ENCODE results near the gene ADAMTS19.

ADAMTS19 gene

DNA sequence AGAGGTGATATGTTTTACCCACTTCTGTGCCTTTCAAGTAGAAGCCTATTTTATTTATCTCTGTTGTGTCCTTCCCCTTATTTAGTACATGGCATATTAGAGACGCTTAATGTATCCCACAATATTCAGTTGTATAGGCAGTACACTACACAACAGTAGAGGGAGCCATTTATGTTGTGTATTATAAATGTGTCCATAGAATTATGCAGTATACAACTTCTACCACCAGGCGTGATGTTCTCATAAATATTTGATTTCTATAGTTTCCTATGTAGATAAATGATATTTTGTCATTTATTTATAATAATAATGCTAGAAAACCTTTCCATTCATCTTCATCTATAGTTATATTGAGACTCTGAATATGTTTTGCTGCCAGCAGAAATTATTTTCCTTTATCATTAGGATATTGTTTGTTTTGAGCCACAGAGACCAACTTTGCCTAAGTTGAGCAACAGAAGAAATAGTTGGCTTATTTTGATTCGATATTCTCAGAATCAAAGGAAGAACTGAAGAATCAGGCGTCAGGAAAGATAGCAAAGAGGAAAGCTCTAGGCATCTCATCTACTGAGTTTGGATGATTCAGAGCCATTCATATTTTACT, 81.7 kb downstream of the ADAMTS19 start:
- TF ChIP-seq TAF1 (IDR thresholded peaks at IDR 0.05; ENCODE audit: low read depth) (no peak), FOXM1 (IDR thresholded peaks at IDR 0.05; ENCODE audit: borderline replicate concordance, low read depth) (no peak), TEAD4 (IDR thresholded peaks at IDR 0.05) (no peak), NFIC (IDR thresholded peaks at IDR 0.05) (no peak), RAD21 (IDR thresholded peaks at IDR 0.05; ENCODE audit: low read depth) (peak; percentile 50), CREB1 (IDR thresholded peaks at IDR 0.05; ENCODE audit: low read depth) (no peak)
- TF ChIP-seq, protein P1, sequence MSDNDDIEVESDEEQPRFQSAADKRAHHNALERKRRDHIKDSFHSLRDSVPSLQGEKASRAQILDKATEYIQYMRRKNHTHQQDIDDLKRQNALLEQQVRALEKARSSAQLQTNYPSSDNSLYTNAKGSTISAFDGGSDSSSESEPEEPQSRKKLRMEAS (IDR thresholded peaks at IDR 0.05): no peak

DNA sequence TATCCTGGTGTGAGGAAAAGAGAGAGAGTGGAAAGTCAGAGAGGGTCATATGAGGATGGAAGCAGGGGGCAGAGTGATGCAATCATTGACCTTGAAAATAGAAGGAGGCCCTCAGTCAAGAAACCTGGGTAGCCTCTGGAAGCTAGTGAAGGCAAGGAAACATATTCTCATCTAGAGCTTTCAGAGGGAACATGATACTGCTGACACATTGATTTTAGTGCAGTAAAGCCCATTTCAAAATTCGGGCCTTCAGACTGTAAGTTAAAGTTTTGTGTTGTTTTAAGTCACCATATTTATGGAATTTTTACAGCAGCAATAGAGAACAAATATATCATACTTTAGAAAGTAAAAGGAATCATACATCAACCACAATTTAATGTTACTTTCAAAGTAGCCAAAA, 87.0 kb downstream of the ADAMTS19 start:
- TF ChIP-seq, protein P1 (IDR thresholded peaks at IDR 0.05): no peak
- TF ChIP-seq TAF1 (IDR thresholded peaks at IDR 0.05; ENCODE audit: low read depth): no peak
- no peak for TF ChIP-seq CEBPB (IDR thresholded peaks at IDR 0.05)
- TF ChIP-seq ZBTB7A (IDR thresholded peaks at IDR 0.05; ENCODE audit: low read depth): no peak
- no peak for TF ChIP-seq RAD21 (IDR thresholded peaks at IDR 0.05; ENCODE audit: low read depth)
- TF ChIP-seq NFIC (IDR thresholded peaks at IDR 0.05): no peak
- TF ChIP-seq REST (IDR thresholded peaks at IDR 0.05; ENCODE audit: low read depth): no peak
- TF ChIP-seq TCF12 (IDR thresholded peaks at IDR 0.05; ENCODE audit: low read depth): no peak

DNA sequence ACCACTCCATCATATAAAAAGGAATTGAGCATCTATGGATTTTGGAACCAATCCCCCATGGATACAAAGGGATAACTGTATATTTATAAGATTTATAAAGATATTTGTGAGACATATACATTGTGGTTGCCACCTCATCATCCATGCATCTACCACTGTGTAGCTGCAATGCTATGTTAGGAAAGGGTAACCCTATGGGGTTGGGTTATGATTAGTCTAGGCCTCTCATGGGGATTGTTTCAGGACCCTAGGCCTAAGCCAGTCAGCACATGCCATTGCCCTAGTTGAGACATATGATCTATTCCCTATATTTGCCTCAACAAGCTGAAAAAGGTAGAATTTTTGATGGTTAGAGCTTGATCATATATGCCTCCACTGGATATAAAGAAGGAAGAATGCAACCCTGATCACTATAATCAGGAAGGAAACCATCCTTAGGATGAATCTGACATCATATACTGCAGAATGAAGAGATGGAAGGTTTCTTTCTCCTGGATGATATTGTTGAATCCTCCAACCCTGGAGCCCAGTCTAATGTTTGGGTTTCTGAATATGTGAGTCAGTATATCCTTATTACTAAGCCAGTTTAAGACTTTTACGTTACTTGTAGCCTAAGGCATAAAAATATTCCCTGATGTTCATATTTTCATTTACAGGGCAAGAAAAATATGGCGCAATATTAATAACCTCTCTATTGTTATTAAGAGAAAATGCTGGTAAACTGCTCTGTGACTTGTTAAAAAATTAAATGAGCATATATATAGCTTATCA, 94.2 kb downstream of the ADAMTS19 start:
- TF ChIP-seq, protein P1 (IDR thresholded peaks at IDR 0.05): no peak
- TF ChIP-seq EGR1 (IDR thresholded peaks at IDR 0.05): no peak
- TF ChIP-seq FOXM1 (IDR thresholded peaks at IDR 0.05; ENCODE audit: borderline replicate concordance, low read depth): no peak
- no peak for TF ChIP-seq REST (IDR thresholded peaks at IDR 0.05; ENCODE audit: low read depth)
- TF ChIP-seq CEBPB (IDR thresholded peaks at IDR 0.05): no peak
- no peak for TF ChIP-seq NFIC (IDR thresholded peaks at IDR 0.05)
- no peak for TF ChIP-seq TAF1 (IDR thresholded peaks at IDR 0.05; ENCODE audit: low read depth)
- TF ChIP-seq RAD21 (IDR thresholded peaks at IDR 0.05; ENCODE audit: low read depth): no peak
- TF ChIP-seq EP300 (IDR thresholded peaks at IDR 0.05; ENCODE audit: borderline replicate concordance): no peak
- TF ChIP-seq TEAD4 (IDR thresholded peaks at IDR 0.05): no peak
- no peak for TF ChIP-seq ZBTB7A (IDR thresholded peaks at IDR 0.05; ENCODE audit: low read depth)
- TF ChIP-seq CREB1 (IDR thresholded peaks at IDR 0.05; ENCODE audit: low read depth): no peak
- no peak for TF ChIP-seq TCF12 (IDR thresholded peaks at IDR 0.05; ENCODE audit: low read depth)
- TF ChIP-seq YY1 (IDR thresholded peaks at IDR 0.05; ENCODE audit: low read depth): no peak
- TF ChIP-seq USF1 (IDR thresholded peaks at IDR 0.05): no peak

- peak; percentile 29; the same call in 1 of the 2 replicates for TF ChIP-seq CEBPB (IDR thresholded peaks at IDR 0.05)
- TF ChIP-seq TCF12 (IDR thresholded peaks at IDR 0.05; ENCODE audit: low read depth): no peak
Observed at GRCh38 chr5:129563585-129563984, 103.5 kb downstream of the ADAMTS19 start.

- TF ChIP-seq REST (IDR thresholded peaks at IDR 0.05; ENCODE audit: low read depth) (no peak), NFIC (IDR thresholded peaks at IDR 0.05) (no peak), ZBTB7A (IDR thresholded peaks at IDR 0.05; ENCODE audit: low read depth) (no peak), FOXM1 (IDR thresholded peaks at IDR 0.05; ENCODE audit: borderline replicate concordance, low read depth) (no peak), YY1 (IDR thresholded peaks at IDR 0.05; ENCODE audit: low read depth) (no peak), TAF1 (IDR thresholded peaks at IDR 0.05; ENCODE audit: low read depth) (no peak), TCF12 (IDR thresholded peaks at IDR 0.05; ENCODE audit: low read depth) (no peak), TEAD4 (IDR thresholded peaks at IDR 0.05) (no peak), CEBPB (IDR thresholded peaks at IDR 0.05) (no peak), EGR1 (IDR thresholded peaks at IDR 0.05) (no peak), USF1 (IDR thresholded peaks at IDR 0.05) (no peak), RAD21 (IDR thresholded peaks at IDR 0.05; ENCODE audit: low read depth) (no peak), CREB1 (IDR thresholded peaks at IDR 0.05; ENCODE audit: low read depth) (no peak)
- TF ChIP-seq, protein P1 (IDR thresholded peaks at IDR 0.05): no peak
Observed at GRCh38 chr5:129569295-129569694, 109.2 kb downstream of the ADAMTS19 start.
